GM18520 (cell line): ENCODE data around the gene SLC34A2.
"Not testable (repeated sequence)": the region's sequence is repeated elsewhere in the genome, so short reads cannot be mapped to it uniquely, and the experiment has no call there.

Experiments
- ATAC-seq: cut with Tn5 transposase; IDR thresholded peaks from one replicate; pipeline ENCODE4 v1.9.1; 2021; ENCODE audit not compliant: unreplicated experiment

SLC34A2 gene

GRCh38 chr4:25654971-25655963, at the start of gene SLC34A2:
SLC34A2 (plus strand) TSS chr4:25655851; CDS start chr4:25662501, 6,650 bp downstream.
- ATAC-seq: no peak

- ATAC-seq: no peak
Observed at GRCh38 chr4:25608644-25609043, 47.0 kb upstream of the SLC34A2 start.

GRCh38 chr4:25609976-25610375, 45.7 kb upstream of the SLC34A2 start:
- ATAC-seq: no peak

GRCh38 chr4:25613613-25614012, 42.0 kb upstream of the SLC34A2 start:
- ATAC-seq: not testable (repeated sequence)

GRCh38 chr4:25614807-25615206, 40.8 kb upstream of the SLC34A2 start:
- no peak for ATAC-seq

GRCh38 chr4:25621027-25621930, 34.4 kb upstream of the SLC34A2 start:
- ATAC-seq: no peak

- ATAC-seq: no peak
Observed at GRCh38 chr4:25624616-25625015, 31.0 kb upstream of the SLC34A2 start.

- ATAC-seq: no peak
Observed at GRCh38 chr4:25628451-25628850, 27.2 kb upstream of the SLC34A2 start.

- no peak for ATAC-seq
Observed at GRCh38 chr4:25632135-25632534, 23.5 kb upstream of the SLC34A2 start.

GRCh38 chr4:25633541-25633940, 22.1 kb upstream of the SLC34A2 start:
- ATAC-seq: no peak

- ATAC-seq: no peak
Observed at GRCh38 chr4:25635501-25635900, 20.1 kb upstream of the SLC34A2 start.

GRCh38 chr4:25637581-25638220, 17.9 kb upstream of the SLC34A2 start:
- no peak for ATAC-seq

GRCh38 chr4:25638221-25638601, 17.4 kb upstream of the SLC34A2 start:
- ATAC-seq: no peak

GRCh38 chr4:25638806-25639205, 16.8 kb upstream of the SLC34A2 start:
- no peak for ATAC-seq

- no peak for ATAC-seq
Observed at GRCh38 chr4:25650311-25650710, 5.3 kb upstream of the SLC34A2 start.

- ATAC-seq: no peak
Observed at GRCh38 chr4:25651682-25652081, 4.0 kb upstream of the SLC34A2 start.

GRCh38 chr4:25654031-25654970, 1.4 kb upstream of the SLC34A2 start:
- no peak for ATAC-seq

- no peak for ATAC-seq
Observed at GRCh38 chr4:25656031-25656430, 380 bp downstream of the SLC34A2 start.

GRCh38 chr4:25658357-25658771, 2.7 kb downstream of the SLC34A2 start:
- no peak for ATAC-seq

GRCh38 chr4:25658777-25659176, 3.1 kb downstream of the SLC34A2 start:
- no peak for ATAC-seq
